Measurements from ENCODE around the gene SOS2. TPM values are rescaled to one million over a fixed set of nuclear protein-coding genes. Genes with fewer than 3 reads are reported as not detected.
A peak's percentile ranks its signal among the peaks of the same experiment; 100 is the strongest.
"Not testable (repeated sequence)": the region's sequence is repeated elsewhere in the genome, so short reads cannot be mapped to it uniquely, and the experiment has no call there.

SOS2 gene
- total RNA-seq, 1 donor from 2014 or later: 29.9 TPM

DNA sequence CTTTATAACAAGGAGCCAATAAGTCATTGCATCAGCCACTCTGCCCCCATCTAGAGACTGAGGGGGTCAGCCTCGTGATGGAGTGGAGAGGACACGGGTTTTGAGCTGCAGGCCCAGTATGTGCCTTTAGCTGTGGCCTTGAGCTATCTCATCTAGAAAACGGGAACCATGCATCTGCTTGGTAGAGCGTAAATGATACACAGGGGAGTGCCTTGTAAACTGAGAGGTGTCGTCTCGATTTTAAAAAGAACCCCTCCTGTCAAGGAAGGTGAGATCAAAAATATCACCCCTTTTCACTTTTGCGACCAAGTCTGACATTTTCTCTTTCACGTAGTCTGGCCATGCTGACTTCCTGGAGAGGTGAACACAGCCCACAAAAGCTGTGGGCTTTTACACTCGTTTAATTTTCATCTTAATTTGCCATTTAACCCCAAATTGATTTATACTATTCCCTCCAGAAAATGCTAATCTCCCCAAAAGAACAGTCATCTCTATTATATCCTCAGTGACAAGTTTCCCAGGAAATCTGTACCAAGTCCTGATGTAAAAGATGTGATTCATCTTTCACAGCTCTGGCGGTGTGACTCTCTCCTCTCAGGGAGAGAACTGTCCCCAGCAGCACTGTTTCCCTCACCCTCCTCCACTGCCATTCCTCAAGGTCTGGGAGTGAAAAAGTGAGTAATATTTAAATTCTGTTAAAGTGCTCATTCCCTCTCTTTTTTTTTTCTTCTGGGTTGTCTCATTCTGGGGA lies 145.6 kb downstream of the SOS2 start:
- DNase-seq (ENCODE audit: low spot score): no peak

DNA sequence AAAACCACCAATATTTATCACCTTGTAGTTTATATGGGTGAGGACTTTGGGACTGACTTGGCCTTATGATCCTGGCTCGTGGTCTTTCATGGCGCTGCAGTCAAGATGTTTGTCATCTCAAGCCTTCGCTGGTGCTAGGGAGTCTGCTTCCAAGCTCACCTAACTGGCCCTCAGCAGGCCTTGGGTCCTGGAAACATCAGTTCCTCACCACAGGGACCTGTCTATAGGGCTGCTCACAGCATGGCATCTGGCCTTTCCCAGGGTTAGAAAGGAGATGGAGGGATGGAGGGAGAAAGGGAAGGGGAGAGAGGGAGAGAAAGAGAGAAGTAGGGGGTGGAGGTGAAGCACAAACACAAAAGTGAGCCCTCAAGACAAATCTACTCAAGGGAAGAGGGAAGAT lies 146.7 kb downstream of the SOS2 start:
- no peak for DNase-seq (ENCODE audit: low spot score)

DNA sequence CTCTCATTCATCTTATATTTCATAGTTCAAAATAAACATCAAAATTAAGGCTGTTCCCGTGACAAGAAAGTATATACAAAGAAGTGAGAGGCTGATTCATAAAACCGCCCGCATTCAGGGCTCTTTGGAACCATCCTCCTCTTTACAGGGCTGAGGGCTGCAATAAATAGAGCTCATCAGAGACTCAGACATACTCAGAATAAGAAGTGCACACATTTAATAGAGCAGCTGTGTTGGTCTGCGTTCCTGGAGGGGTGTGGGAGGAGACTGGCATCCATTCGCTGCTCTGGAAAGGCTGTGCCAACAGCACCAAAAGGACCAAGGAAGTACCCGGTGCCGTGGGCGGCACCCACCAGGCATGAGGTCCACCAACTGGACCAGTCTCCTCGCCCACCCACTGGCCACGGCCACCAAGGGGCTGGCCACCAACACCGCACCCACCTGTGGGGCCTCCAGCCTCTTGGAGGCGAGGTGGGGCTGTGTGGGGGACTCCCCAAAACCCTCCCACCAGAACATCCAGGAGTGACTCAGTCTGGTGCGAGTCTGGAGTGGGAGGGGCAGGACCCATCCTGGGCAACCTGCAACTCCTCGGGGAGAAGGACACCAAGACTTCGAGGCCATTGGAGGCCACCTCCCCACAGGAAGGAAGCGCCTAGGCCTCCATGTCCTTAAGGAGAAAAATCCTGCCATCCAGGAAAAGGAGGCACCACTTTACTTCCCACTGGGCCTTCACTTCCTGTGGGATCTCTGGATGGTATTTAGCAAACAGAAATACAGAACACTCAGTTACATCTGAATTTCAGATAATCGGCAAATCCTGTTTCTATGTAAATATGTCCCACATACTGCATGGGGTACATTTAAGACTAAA lies 147.7 kb downstream of the SOS2 start:
- DNase-seq (ENCODE audit: low spot score): no peak

DNA sequence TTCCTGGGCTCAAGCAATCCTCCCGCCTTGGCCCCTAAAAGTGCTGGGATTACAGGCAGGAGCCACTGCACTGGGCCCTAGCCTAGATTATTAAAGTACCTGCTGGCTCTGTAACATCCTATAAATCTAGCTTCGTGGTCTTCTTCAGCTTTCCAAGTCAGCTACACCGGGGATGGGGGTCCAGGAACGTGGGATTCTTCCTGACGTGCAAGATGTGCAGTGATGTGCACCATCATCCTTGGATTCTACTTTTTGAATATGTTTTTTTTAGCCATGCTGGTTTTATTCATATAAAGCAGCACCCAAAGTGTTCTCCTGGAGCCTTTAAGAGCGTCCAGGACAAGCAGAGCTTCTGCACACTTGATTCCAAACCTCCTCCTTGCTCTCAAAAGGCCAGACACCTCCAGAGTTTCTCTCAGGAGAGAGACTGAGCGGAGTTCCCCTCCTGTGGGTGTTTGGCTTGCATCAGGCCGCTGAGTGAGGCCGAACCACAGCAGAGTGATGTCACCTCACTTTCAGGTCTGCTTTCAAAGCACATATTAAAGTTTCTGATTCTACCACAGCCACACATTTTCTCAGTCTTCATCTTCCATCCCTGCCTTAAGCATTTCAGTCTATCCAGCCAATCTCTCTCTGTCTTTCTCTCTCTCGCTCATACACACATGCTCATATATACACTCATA lies 148.5 kb downstream of the SOS2 start:
- DNase-seq (ENCODE audit: low spot score): no peak

DNA sequence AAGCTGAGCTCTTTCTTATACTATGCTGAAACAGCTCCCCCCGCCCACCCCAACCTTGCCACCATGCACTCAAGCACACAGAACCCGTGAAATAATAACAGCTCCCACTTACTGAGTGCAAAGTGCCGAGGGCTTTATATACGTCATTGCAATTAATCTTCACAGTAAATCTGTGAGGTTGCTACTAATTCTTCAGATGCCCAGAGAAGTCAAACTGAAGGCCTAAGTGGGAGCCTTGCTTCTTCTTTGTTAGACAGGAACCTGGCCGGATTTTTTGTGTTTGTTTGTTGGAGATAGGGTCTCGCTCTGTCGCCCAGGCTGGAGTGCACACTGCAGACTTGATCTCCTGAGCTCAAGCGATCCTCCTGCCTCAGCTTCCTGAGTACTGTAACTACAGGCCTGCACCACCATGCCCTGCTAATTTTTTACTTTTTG lies 149.1 kb downstream of the SOS2 start:
- DNase-seq (ENCODE audit: low spot score): peak; percentile 39

DNA sequence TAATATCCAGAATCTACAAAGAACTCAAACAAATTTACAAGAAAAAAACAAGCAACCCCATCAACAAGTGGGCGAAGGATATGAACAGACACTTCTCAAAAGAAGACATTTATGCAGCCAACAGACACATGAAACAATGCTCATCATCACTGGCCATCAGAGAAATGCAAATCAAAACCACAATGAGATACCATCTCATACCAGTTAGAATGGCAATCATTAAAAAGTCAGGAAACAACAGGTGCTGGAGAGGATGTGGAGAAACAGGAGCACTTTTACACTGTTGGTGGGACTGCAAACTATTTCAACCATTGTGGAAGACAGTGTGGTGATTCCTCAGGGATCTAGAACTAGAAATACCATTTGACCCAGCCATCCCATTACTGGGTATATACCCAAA lies 152.3 kb downstream of the SOS2 start:
- not testable (repeated sequence) for DNase-seq (ENCODE audit: low spot score)

DNA sequence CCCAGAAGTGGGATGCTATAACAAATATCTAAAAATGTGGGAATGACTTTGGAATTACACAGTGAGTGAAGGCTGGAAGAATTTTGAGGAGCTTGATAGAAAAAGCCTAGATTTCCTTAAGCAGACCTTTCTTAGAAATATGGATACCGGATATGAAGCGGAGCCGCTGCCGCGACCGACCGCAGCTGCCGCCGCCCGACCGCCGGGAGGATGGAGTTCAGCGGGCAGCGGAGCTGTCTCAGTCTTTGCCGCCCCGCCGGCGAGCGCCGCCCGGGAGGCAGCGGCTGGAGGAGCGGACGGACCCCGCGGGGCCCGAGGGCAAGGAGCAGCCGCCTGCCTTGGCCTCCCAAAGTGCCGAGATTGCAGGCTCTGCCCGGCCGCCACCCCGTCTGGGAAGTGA lies 157.7 kb downstream of the SOS2 start:
- not testable (repeated sequence) for DNase-seq (ENCODE audit: low spot score)

DNA sequence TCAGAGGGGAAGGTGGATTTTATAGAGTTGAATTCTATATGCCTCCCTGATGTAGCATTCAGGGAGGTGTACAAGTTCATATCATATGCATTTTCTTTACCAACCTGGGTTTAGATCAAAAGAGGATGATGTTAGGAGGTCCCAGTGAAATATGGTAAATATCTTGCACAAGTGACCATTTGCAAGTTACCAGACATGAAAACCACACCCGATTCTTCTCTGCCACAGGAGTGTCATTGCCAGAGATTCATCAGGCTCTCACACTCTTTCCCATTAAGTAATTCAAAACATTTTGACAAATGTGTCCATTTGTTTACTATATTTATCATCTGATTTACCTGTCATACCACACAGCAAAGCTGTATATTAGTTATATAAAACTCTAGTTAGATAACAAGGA lies 159.0 kb downstream of the SOS2 start:
- DNase-seq (ENCODE audit: low spot score): no peak

DNA sequence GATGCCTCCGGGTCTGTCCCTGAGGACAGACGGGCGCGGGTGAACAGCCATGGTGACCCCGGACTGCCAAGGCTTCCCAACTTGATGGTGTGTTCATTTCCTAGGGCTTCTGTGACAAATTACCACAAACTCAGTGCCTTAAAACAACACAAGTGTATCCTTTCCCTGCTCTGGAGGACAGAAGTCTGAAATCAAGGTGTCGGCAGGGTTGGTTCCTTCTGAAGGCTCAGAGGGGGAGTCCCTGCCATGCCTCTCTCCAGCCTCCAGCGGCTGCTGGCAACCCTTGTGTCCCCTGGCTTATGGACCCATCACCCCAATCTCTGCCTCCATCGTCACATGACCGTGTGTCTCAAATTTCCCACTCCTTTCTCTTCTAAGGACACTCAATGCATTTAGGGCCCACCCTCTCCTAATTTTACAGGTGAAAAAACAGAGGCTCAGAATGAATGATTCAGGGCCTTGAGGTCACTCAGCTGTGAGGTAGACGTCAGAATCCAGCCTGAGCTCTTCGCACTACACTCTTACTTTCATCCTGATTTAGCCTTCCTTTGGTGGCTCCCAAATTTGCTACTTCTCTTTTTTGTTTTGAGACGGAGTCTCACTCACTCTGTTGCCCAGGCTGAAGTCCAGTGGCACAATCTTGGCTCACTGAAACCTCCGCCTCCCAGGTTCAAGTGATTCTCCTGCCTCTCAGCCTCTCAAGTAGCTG lies 160.4 kb downstream of the SOS2 start:
- DNase-seq (ENCODE audit: low spot score): no peak

DNA sequence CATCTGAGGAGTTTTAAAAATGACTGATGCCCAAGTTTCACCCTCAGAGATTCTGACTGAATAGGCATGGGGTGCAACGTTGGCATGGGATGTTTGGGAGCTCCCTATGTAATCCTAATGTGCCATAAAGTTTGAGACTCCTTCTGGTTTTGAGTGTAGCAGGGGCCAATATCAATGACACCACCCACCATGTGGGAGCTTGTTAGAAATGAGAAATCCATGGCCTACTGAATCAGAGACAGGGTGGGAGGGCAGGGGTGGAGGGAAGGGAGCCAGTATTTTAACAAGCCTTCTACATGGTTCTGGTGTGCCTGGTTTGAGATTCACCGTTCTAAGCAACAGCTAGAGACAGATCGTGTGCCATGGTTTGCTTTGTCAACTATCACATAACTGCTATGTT lies 161.1 kb downstream of the SOS2 start:
- DNase-seq (ENCODE audit: low spot score): no peak

DNA sequence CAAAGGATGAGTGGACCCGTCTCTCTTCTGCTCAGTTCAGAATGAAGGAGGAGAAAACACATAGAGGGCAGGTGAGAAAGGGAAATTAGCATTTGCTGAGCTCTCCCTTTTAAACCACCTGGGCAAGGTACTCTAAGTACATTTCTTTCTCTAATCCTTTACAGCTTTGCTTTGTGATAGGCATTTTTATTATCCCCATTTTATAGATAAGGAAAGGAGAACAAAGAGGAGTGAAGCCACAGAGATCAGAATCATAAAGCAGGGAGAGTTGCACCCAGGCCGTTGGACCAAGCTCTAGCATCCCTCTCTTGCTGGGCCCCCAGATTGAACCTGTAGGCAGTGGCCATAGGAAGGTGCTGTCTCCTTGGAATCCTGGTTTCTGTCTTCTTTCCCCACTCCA lies 162.1 kb downstream of the SOS2 start:
- no peak for DNase-seq (ENCODE audit: low spot score)

DNA sequence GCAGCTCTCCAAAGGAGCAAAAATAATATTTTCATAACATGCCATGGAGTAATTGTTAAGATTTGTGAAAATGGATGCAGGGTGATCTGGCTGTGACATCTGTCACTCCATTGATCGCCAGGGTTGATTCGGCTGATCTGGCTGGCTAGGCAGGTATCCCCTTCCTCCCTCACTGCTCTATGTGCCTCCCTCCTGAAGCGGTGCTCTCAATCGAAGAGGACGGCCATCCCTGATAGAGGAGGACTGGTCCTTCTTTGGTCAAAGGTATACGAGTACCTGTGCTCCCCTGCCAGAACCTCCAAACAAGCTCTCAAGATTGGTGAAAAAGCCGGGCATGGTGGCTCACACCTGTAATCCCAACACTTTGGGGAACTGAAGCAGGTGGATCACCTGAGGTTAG lies 162.9 kb downstream of the SOS2 start:
- no peak for DNase-seq (ENCODE audit: low spot score)

DNA sequence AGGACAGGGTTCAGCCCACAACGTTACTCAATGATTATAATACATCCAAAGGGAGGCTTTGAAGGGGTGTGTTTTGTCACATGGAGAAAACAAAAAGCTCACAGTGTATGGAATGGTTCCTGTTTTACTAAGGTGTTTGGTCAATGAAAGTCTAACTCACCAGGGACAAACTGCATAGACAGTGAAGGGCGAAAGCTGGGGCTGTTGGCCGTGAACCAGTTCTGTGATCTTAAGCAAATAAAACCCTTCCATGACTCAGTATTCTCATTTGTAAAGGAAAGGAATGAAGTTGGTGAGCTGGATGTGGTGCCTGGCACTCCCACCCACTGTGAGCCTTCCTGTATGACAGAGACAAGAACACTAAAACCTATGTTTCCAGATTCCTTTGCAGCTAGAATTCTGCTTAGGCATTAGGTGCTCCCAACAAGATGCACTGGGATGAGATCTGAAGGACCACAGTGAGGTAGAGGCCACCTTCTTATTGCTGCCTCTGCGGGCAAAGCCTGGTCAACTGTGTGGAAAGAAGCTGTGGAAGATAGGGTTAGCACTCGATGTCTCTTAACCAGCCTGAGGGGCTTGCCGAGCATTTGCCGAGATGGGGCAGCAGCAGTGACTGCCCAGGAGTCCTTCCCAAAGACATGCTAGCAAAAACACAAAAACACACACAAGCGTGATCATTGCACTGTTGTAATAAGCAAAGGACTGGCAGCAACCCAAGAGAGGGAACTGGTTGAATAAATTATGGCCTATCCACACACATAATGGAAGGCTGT lies 163.5 kb downstream of the SOS2 start:
- no peak for DNase-seq (ENCODE audit: low spot score)

Other genes with a start within 250 kb of the SOS2 start
- 6.0 TPM for gene VCPKMT, start 115.0 kb downstream of the SOS2 start, total RNA-seq (ENCODE audit: insufficient read depth, low replicate concordance)
- gene L2HGDH, start 80.7 kb upstream of the SOS2 start, total RNA-seq (ENCODE audit: insufficient read depth, low replicate concordance): 3.4 TPM
- gene DMAC2L, start 80.7 kb upstream of the SOS2 start, total RNA-seq (ENCODE audit: insufficient read depth, low replicate concordance): 19.3 TPM
- 20.2 TPM for gene CDKL1, start 165.3 kb upstream of the SOS2 start, total RNA-seq (ENCODE audit: insufficient read depth, low replicate concordance)

Data from umbilical cord (tissue), 2 donors.